GM23338 (cell line): Measurements from ENCODE around the gene RENBP. TPM values are rescaled to one million over a fixed set of nuclear protein-coding genes. Genes with fewer than 3 reads are reported as not detected.

Source experiments
- ATAC-seq: fragments of 200-7000 bp; cut with Tn5 transposase; 3 replicates; pipeline ENCODE4 v1.9.1; 2020
- DNase-seq: peaks from one replicate; pipeline ENCODE4 v3.0.0-alpha.2; 2015; ENCODE audit warnings: low spot score
- H2AFZ ChIP-seq: fragments of 200-600 bp; sonication (generic); 2 replicates; pipeline ENCODE4 v1.8.0; 2016; ENCODE audit warnings: antibody characterized with exemption, mild to moderate bottlenecking, moderate library complexity
- H3F3A ChIP-seq: fragments of 200-600 bp; sonication (generic); replicated peaks from 2 replicates; pipeline ENCODE4 v1.8.0; 2017; ENCODE audit warnings: antibody characterized with exemption, mixed run types, low read depth
- H3K27ac ChIP-seq: fragments of 200-600 bp; sonication (generic); 2 replicates; pipeline ENCODE4 v1.6.1; 2016; ENCODE audit warnings: low read depth
- H3K27me3 ChIP-seq: fragments of 200-600 bp; sonication (generic); 2 replicates; pipeline ENCODE4 v1.8.0; 2016; ENCODE audit warnings: mild to moderate bottlenecking, mixed run types, moderate library complexity; ENCODE audit not compliant: insufficient read depth
- H3K36me3 ChIP-seq: fragments of 200-600 bp; sonication (generic); 2 replicates; pipeline ENCODE4 v1.8.0; 2016; ENCODE audit warnings: mild to moderate bottlenecking; ENCODE audit not compliant: insufficient read depth
- H3K4me1 ChIP-seq: fragments of 200-600 bp; sonication (generic); 2 replicates; pipeline ENCODE4 v1.8.0; 2016; ENCODE audit warnings: mild to moderate bottlenecking, moderate library complexity; ENCODE audit not compliant: insufficient read depth
- H3K4me2 ChIP-seq: fragments of 200-600 bp; sonication (generic); 2 replicates; pipeline ENCODE4 v1.7.1; 2017; ENCODE audit warnings: mixed run types
- H3K4me3 ChIP-seq: fragments of 200-600 bp; sonication (generic); 2 replicates; pipeline ENCODE4 v1.6.1; 2016; ENCODE audit warnings: mixed run types
- H3K79me2 ChIP-seq: fragments of 200-600 bp; sonication (generic); replicated peaks from 2 replicates; pipeline ENCODE4 v1.8.0; 2017; ENCODE audit warnings: mild to moderate bottlenecking; ENCODE audit not compliant: insufficient read depth
- H3K9me2 ChIP-seq: fragments of 200-600 bp; sonication (generic); 2 replicates; pipeline ENCODE4 v1.8.0; 2017; ENCODE audit not compliant: insufficient read depth
- H4K20me1 ChIP-seq: fragments of 200-600 bp; sonication (generic); replicated peaks from 2 replicates; pipeline ENCODE4 v1.8.0; 2017; ENCODE audit warnings: mild to moderate bottlenecking; ENCODE audit not compliant: insufficient read depth
- H3K27ac Mint-ChIP-seq: 2 replicates; pipeline ENCODE4 v1.8.0; 2020; ENCODE audit warnings: inconsistent platforms, mild to moderate bottlenecking, moderate library complexity, mixed read lengths
- H3K27me3 Mint-ChIP-seq: 3 replicates; pipeline ENCODE4 v1.8.0; 2022; ENCODE audit warnings: low read depth, mild to moderate bottlenecking, moderate library complexity, mixed read lengths, inconsistent platforms; ENCODE audit not compliant: insufficient read depth, poor library complexity
- H3K36me3 Mint-ChIP-seq: 3 replicates; pipeline ENCODE4 v1.8.0; 2021; ENCODE audit warnings: low read depth, mild to moderate bottlenecking, inconsistent platforms, moderate library complexity, mixed read lengths
- H3K4me1 Mint-ChIP-seq: 3 replicates; pipeline ENCODE4 v1.8.0; 2020; ENCODE audit warnings: mild to moderate bottlenecking, inconsistent platforms, mixed read lengths
- H3K4me3 Mint-ChIP-seq: 3 replicates; pipeline ENCODE4 v1.8.0; 2021; ENCODE audit warnings: moderate library complexity, mild to moderate bottlenecking, inconsistent platforms, mixed read lengths
- H3K9me3 Mint-ChIP-seq: 3 replicates; pipeline ENCODE4 v1.8.0; 2020; ENCODE audit warnings: moderate library complexity, mild to moderate bottlenecking, inconsistent platforms, mixed read lengths
- EZH2 ChIP-seq: fragments of 200-600 bp; sonication (generic); IDR thresholded peaks from one replicate; pipeline ENCODE4 v1.8.0; 2017; ENCODE audit warnings: antibody characterized with exemption, mild to moderate bottlenecking, low read depth; ENCODE audit not compliant: unreplicated experiment
- NANOG ChIP-seq: IDR thresholded peaks from 2 replicates; pipeline ENCODE4 v1.6.1; 2016; ENCODE audit warnings: antibody characterized with exemption, borderline replicate concordance
- polyA plus RNA-seq: library from polyadenylated mRNA; unstranded; fragments of >200 nt; fragmentation: Nextera tagmentation; extraction: Ambion mirVana; gene quantifications from 2 replicates; pipeline ENCODE4 v1.2.1, GENCODE V29; 2016
- total RNA-seq: library from RNA; depleted of rRNA; stranded (reverse); fragments of >200 nt; shearing (Covaris generic); gene quantifications from 2 replicates; pipeline ENCODE4 v1.2.3, GENCODE V29; 2014
- TF ChIP-seq, protein P1 (sequence below), 2 experiments: fragments of 200-600 bp in 1 of 2; sonication (generic) in 1 of 2; conservative IDR thresholded peaks; 2 replicates each; pipeline versions ENCODE4 v1.5.1 to v1.6.1; 2016 to 2017; ENCODE audit warnings: antibody characterized with exemption in 2 of 2, low read depth in 2 of 2, mild to moderate bottlenecking in 2 of 2, moderate library complexity in 1 of 2
- TF ChIP-seq, protein P2 (sequence below): fragments of 250-450 bp; sonication (Bioruptor Pico); IDR thresholded peaks from 2 replicates; pipeline ENCODE4 v1.5.0; 2020; ENCODE audit warnings: mild to moderate bottlenecking, moderate library complexity
- TF ChIP-seq, protein P3 (sequence below): IDR thresholded peaks from one replicate; pipeline ENCODE4 v1.6.1; 2018; ENCODE audit warnings: antibody characterized with exemption; ENCODE audit not compliant: unreplicated experiment

Gene RENBP
- total and polyA plus RNA-seq, 2 experiments from 2014 or later: 2.0 to 10.3 TPM

DNA sequence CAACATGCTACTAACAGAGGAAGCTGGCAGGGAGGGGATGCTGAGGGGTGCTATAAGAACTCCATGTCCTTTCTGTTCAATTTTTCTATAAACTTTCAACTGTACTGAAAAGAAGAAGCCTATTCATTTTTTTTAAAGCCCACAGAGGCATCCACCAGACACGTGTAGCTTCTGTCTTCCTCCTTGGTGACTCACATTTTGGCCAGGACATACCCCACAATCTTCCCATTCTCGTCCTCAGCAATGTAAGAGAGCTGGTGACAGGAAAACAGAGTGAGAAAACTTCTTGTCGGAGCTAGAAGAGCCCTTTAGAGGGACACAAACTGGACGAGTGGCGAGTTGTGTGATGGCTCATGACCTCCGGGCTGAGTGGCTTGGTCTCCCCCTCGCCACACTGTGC lies 10.7 kb downstream of the RENBP start:
- Histone ChIP-seq H3K9me2 (no peaks in the 10 kb centered on the region), H3K27me3 (no peaks in the 10 kb centered on the region), H3K4me2 (peak overlapping the region; percentile 80), H3K4me3 (peak overlapping the region; percentile 68), H2AFZ (no peak overlapping the region), H4K20me1 (no peaks in the 10 kb centered on the region; the same call in 1 of the 2 replicates), H3K27ac (no peak overlapping the region), H3F3A (0 out of 2 replicates have a peak, but pooled peaks cover 5% of the 10 kb centered on the region), H3K79me2 (peaks cover 12% of the 10 kb centered on the region), H3K36me3 (no peaks in the 10 kb centered on the region), H3K4me1 (peaks cover 3% of the 10 kb centered on the region; the same call in 1 of the 2 replicates)
- no peaks in the 10 kb centered on the region for H3K9me3 Mint-ChIP-seq
- peaks cover 11% of the 10 kb centered on the region; the same call in 2 of the 3 replicates for H3K4me1 Mint-ChIP-seq
- DNase-seq: no peak
- no peak for ATAC-seq
- TF ChIP-seq NANOG (no peak), EZH2 (no peak)
- TF ChIP-seq, protein P1, sequence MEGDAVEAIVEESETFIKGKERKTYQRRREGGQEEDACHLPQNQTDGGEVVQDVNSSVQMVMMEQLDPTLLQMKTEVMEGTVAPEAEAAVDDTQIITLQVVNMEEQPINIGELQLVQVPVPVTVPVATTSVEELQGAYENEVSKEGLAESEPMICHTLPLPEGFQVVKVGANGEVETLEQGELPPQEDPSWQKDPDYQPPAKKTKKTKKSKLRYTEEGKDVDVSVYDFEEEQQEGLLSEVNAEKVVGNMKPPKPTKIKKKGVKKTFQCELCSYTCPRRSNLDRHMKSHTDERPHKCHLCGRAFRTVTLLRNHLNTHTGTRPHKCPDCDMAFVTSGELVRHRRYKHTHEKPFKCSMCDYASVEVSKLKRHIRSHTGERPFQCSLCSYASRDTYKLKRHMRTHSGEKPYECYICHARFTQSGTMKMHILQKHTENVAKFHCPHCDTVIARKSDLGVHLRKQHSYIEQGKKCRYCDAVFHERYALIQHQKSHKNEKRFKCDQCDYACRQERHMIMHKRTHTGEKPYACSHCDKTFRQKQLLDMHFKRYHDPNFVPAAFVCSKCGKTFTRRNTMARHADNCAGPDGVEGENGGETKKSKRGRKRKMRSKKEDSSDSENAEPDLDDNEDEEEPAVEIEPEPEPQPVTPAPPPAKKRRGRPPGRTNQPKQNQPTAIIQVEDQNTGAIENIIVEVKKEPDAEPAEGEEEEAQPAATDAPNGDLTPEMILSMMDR (conservative IDR thresholded peaks at IDR 0.05; ENCODE audit: low read depth in 2 of 2): no peak
- TF ChIP-seq, protein P2, sequence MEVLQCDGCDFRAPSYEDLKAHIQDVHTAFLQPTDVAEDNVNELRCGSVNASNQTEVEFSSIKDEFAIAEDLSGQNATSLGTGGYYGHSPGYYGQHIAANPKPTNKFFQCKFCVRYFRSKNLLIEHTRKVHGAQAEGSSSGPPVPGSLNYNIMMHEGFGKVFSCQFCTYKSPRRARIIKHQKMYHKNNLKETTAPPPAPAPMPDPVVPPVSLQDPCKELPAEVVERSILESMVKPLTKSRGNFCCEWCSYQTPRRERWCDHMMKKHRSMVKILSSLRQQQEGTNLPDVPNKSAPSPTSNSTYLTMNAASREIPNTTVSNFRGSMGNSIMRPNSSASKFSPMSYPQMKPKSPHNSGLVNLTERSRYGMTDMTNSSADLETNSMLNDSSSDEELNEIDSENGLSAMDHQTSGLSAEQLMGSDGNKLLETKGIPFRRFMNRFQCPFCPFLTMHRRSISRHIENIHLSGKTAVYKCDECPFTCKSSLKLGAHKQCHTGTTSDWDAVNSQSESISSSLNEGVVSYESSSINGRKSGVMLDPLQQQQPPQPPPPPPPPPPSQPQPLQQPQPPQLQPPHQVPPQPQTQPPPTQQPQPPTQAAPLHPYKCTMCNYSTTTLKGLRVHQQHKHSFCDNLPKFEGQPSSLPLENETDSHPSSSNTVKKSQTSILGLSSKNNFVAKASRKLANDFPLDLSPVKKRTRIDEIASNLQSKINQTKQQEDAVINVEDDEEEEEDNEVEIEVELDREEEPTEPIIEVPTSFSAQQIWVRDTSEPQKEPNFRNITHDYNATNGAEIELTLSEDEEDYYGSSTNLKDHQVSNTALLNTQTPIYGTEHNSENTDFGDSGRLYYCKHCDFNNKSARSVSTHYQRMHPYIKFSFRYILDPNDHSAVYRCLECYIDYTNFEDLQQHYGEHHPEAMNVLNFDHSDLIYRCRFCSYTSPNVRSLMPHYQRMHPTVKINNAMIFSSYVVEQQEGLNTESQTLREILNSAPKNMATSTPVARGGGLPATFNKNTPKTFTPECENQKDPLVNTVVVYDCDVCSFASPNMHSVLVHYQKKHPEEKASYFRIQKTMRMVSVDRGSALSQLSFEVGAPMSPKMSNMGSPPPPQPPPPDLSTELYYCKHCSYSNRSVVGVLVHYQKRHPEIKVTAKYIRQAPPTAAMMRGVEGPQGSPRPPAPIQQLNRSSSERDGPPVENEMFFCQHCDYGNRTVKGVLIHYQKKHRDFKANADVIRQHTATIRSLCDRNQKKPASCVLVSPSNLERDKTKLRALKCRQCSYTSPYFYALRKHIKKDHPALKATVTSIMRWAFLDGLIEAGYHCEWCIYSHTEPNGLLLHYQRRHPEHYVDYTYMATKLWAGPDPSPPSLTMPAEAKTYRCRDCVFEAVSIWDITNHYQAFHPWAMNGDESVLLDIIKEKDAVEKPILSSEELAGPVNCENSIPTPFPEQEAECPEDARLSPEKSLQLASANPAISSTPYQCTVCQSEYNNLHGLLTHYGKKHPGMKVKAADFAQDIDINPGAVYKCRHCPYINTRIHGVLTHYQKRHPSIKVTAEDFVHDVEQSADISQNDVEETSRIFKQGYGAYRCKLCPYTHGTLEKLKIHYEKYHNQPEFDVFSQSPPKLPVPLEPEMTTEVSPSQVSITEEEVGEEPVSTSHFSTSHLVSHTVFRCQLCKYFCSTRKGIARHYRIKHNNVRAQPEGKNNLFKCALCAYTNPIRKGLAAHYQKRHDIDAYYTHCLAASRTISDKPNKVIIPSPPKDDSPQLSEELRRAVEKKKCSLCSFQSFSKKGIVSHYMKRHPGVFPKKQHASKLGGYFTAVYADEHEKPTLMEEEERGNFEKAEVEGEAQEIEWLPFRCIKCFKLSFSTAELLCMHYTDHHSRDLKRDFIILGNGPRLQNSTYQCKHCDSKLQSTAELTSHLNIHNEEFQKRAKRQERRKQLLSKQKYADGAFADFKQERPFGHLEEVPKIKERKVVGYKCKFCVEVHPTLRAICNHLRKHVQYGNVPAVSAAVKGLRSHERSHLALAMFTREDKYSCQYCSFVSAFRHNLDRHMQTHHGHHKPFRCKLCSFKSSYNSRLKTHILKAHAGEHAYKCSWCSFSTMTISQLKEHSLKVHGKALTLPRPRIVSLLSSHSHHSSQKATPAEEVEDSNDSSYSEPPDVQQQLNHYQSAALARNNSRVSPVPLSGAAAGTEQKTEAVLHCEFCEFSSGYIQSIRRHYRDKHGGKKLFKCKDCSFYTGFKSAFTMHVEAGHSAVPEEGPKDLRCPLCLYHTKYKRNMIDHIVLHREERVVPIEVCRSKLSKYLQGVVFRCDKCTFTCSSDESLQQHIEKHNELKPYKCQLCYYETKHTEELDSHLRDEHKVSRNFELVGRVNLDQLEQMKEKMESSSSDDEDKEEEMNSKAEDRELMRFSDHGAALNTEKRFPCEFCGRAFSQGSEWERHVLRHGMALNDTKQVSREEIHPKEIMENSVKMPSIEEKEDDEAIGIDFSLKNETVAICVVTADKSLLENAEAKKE (CRISPR knock-in tag): no peak
- TF ChIP-seq, protein P3, sequence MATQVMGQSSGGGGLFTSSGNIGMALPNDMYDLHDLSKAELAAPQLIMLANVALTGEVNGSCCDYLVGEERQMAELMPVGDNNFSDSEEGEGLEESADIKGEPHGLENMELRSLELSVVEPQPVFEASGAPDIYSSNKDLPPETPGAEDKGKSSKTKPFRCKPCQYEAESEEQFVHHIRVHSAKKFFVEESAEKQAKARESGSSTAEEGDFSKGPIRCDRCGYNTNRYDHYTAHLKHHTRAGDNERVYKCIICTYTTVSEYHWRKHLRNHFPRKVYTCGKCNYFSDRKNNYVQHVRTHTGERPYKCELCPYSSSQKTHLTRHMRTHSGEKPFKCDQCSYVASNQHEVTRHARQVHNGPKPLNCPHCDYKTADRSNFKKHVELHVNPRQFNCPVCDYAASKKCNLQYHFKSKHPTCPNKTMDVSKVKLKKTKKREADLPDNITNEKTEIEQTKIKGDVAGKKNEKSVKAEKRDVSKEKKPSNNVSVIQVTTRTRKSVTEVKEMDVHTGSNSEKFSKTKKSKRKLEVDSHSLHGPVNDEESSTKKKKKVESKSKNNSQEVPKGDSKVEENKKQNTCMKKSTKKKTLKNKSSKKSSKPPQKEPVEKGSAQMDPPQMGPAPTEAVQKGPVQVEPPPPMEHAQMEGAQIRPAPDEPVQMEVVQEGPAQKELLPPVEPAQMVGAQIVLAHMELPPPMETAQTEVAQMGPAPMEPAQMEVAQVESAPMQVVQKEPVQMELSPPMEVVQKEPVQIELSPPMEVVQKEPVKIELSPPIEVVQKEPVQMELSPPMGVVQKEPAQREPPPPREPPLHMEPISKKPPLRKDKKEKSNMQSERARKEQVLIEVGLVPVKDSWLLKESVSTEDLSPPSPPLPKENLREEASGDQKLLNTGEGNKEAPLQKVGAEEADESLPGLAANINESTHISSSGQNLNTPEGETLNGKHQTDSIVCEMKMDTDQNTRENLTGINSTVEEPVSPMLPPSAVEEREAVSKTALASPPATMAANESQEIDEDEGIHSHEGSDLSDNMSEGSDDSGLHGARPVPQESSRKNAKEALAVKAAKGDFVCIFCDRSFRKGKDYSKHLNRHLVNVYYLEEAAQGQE: no peak
- peaks cover 27% of the 10 kb centered on the region for H3K36me3 Mint-ChIP-seq
- H3K27me3 Mint-ChIP-seq: peaks cover 7% of the 10 kb centered on the region
- no peak overlapping the region for H3K27ac Mint-ChIP-seq
- peak overlapping the region; percentile 86 for H3K4me3 Mint-ChIP-seq
